HepG2 (cell line): ENCODE measurements around the gene TNFRSF11A. TPM values are rescaled to one million over a fixed set of nuclear protein-coding genes. Genes with fewer than 3 reads are reported as not detected.

ENCODE experiments used
- BHLHE40 ChIP-seq: IDR thresholded peaks from 2 replicates; pipeline ENCODE4 v1.6.1; 2011; ENCODE audit warnings: low read length, improper control_type of control experiment
- DNMT3B ChIP-seq: conservative IDR thresholded peaks from 2 replicates; pipeline ENCODE4 v1.6.1; 2016; ENCODE audit warnings: missing biosample characterization, control low read depth
- HES4 ChIP-seq: sonication (generic); formaldehyde crosslinking; IDR thresholded peaks from 2 replicates; pipeline ENCODE4 v1.9.0; 2021; ENCODE audit warnings: mild to moderate bottlenecking, missing genetic modification reagents, borderline replicate concordance
- HOXA9 ChIP-seq: sonication (generic); formaldehyde crosslinking; IDR thresholded peaks from 2 replicates; pipeline ENCODE4 v1.8.1; 2022; ENCODE audit warnings: missing genetic modification reagents, mild to moderate bottlenecking, moderate library complexity, borderline replicate concordance
- NKX3-1 ChIP-seq: sonication (generic); formaldehyde crosslinking; IDR thresholded peaks from 2 replicates; pipeline ENCODE4 v1.5.0; 2020; ENCODE audit warnings: missing genetic modification reagents
- PAXIP1 ChIP-seq: sonication (generic); formaldehyde crosslinking; conservative IDR thresholded peaks from 2 replicates; pipeline ENCODE4 v1.4.0; 2020; ENCODE audit warnings: mild to moderate bottlenecking, missing genetic modification reagents, moderate library complexity
- PCBP2 ChIP-seq: fragments of 200-400 bp; formaldehyde crosslinking; optimal IDR thresholded peaks from 2 replicates; pipeline ENCODE3; 2018; ENCODE audit warnings: low read length, low read depth; ENCODE audit not compliant: poor library complexity, severe bottlenecking
- SKI ChIP-seq: fragments of 450-650 bp; IDR thresholded peaks from one replicate; pipeline ENCODE4 v1.6.1; 2018; ENCODE audit warnings: mild to moderate bottlenecking; ENCODE audit not compliant: partially characterized antibody
- SMARCE1 ChIP-seq: fragments of 450-650 bp; IDR thresholded peaks from 2 replicates; pipeline ENCODE4 v1.6.1; 2017; ENCODE audit warnings: borderline replicate concordance
- SP4 ChIP-seq: sonication (generic); formaldehyde crosslinking; IDR thresholded peaks from 2 replicates; pipeline ENCODE4 v1.8.1; 2023; ENCODE audit warnings: mild to moderate bottlenecking, missing genetic modification reagents
- ZNF546 ChIP-seq: sonication (generic); formaldehyde crosslinking; conservative IDR thresholded peaks from 2 replicates; pipeline ENCODE4 v1.8.1; 2023; ENCODE audit warnings: mild to moderate bottlenecking, missing genetic modification reagents
- polyA plus RNA-seq, 8 experiments: library from polyadenylated mRNA; depleted of rRNA in 3 of 8; stranded (reverse) in 7 of 8; unstranded in 1 of 8; fragments of >200 nt; fragmentation: Illumina TruSeq in 4 of 8; extraction: Trizol in 4 of 8; gene quantifications; 2 replicates each; pipeline versions ENCODE4 v1.2.1 to v1.2.3, GENCODE V29; 2011 to 2016; ENCODE audit warnings: low read depth in 4 of 8, missing spikeins in 1 of 8, mixed read lengths in 1 of 8; ENCODE audit not compliant: insufficient read depth in 1 of 8
- total RNA-seq, 5 experiments: library from RNA; depleted of rRNA; stranded (reverse); fragments of >200 nt; fragmentation: Illumina TruSeq; extraction: Trizol; gene quantifications; 2 replicates each; pipeline ENCODE4 v1.2.3, GENCODE V29; 2016; ENCODE audit warnings: low read depth in 1 of 5
- TF ChIP-seq, protein P1 (sequence below): sonication (generic); formaldehyde crosslinking; IDR thresholded peaks from 2 replicates; pipeline ENCODE4 v1.4.0; 2020; ENCODE audit warnings: low read depth, mild to moderate bottlenecking, missing genetic modification reagents
- TF ChIP-seq, protein P2 (sequence below): sonication (generic); formaldehyde crosslinking; IDR thresholded peaks from 2 replicates; pipeline ENCODE4 v1.4.0; 2020; ENCODE audit warnings: missing genetic modification reagents, borderline replicate concordance
- TF ChIP-seq, protein P3 (sequence below): sonication (generic); formaldehyde crosslinking; conservative IDR thresholded peaks from 2 replicates; pipeline ENCODE4 v1.4.0; 2020; ENCODE audit warnings: missing genetic modification reagents

Gene TNFRSF11A
- total and polyA plus RNA-seq, 2 of the 13 experiments (the other 11 are each of a cell fraction or from before 2014, with no cell fraction given), result 4.6 to 6.4 TPM

- TF ChIP-seq PAXIP1 (CRISPR knock-in tag) (no peak), SMARCE1 (no peak), NKX3-1 (CRISPR knock-in tag) (no peak), ZNF546 (CRISPR knock-in tag) (no peak), DNMT3B (CRISPR knock-in tag) (no peak), BHLHE40 (no peak), PCBP2 (no peak), SP4 (CRISPR knock-in tag) (no peak), HES4 (CRISPR knock-in tag) (no peak), SKI (no peak), HOXA9 (CRISPR knock-in tag) (no peak)
- TF ChIP-seq, protein P1, sequence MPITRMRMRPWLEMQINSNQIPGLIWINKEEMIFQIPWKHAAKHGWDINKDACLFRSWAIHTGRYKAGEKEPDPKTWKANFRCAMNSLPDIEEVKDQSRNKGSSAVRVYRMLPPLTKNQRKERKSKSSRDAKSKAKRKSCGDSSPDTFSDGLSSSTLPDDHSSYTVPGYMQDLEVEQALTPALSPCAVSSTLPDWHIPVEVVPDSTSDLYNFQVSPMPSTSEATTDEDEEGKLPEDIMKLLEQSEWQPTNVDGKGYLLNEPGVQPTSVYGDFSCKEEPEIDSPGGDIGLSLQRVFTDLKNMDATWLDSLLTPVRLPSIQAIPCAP, result no peak
- TF ChIP-seq, protein P2, sequence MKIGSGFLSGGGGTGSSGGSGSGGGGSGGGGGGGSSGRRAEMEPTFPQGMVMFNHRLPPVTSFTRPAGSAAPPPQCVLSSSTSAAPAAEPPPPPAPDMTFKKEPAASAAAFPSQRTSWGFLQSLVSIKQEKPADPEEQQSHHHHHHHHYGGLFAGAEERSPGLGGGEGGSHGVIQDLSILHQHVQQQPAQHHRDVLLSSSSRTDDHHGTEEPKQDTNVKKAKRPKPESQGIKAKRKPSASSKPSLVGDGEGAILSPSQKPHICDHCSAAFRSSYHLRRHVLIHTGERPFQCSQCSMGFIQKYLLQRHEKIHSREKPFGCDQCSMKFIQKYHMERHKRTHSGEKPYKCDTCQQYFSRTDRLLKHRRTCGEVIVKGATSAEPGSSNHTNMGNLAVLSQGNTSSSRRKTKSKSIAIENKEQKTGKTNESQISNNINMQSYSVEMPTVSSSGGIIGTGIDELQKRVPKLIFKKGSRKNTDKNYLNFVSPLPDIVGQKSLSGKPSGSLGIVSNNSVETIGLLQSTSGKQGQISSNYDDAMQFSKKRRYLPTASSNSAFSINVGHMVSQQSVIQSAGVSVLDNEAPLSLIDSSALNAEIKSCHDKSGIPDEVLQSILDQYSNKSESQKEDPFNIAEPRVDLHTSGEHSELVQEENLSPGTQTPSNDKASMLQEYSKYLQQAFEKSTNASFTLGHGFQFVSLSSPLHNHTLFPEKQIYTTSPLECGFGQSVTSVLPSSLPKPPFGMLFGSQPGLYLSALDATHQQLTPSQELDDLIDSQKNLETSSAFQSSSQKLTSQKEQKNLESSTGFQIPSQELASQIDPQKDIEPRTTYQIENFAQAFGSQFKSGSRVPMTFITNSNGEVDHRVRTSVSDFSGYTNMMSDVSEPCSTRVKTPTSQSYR (CRISPR knock-in tag), result no peak
- TF ChIP-seq, protein P3, sequence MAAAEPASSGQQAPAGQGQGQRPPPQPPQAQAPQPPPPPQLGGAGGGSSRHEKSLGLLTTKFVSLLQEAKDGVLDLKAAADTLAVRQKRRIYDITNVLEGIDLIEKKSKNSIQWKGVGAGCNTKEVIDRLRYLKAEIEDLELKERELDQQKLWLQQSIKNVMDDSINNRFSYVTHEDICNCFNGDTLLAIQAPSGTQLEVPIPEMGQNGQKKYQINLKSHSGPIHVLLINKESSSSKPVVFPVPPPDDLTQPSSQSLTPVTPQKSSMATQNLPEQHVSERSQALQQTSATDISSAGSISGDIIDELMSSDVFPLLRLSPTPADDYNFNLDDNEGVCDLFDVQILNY (CRISPR knock-in tag), result no peak
These were observed 45.3 kb downstream of the TNFRSF11A start (continued) for GRCh38 chr18:62370366-62370765.
